GM12878 (cell line): ENCODE data around the gene COL25A1. TPM values are rescaled to one million over a fixed set of nuclear protein-coding genes. Genes with fewer than 3 reads are reported as not detected.

Experiments
- ATAC-seq: fragments of 200-7000 bp; cut with Tn5 transposase; 3 replicates; pipeline ENCODE4 v1.9.1; 2020; ENCODE audit warnings: mild to moderate bottlenecking, moderate library complexity
- BruUV-seq: library from RNA; stranded (reverse); fragments of 400-500 nt; replicated peaks from 2 replicates; lab custom pipeline; 2021; lab: Mats Ljungman, UMichigan
- CTCF ChIA-PET: fragments of 300-600 bp; sonication (Branson Sonifier 250); formaldehyde crosslinking; extraction: SDS; loops from one replicate; lab custom pipeline; 2021; ENCODE audit warnings: inconsistent platforms; lab: Yijun Ruan, JAX
- POLR2A ChIA-PET: fragments of 350-600 bp; formaldehyde crosslinking; extraction: SDS; loops from one replicate; lab custom pipeline; 2021; ENCODE audit warnings: inconsistent platforms; lab: Charles Lee
- RAD21 ChIA-PET: fragments of 300-600 bp; sonication (Branson Sonifier 250); formaldehyde crosslinking; loops from one replicate; lab custom pipeline; 2023; ENCODE audit warnings: antibody characterized with exemption; ENCODE audit not compliant: unreplicated experiment; lab: Charles Lee
- SMC1A ChIA-PET: fragments of 300-600 bp; sonication (Branson Sonifier 250); formaldehyde crosslinking; loops from one replicate; lab custom pipeline; 2023; ENCODE audit not compliant: unreplicated experiment, uncharacterized antibody; lab: Charles Lee
- DNase-seq: peaks from one replicate; pipeline ENCODE4 v3.0.0-alpha.2; 2011; ENCODE audit warnings: low read depth, low spot score
- FAIRE-seq: peaks from 3 replicates; lab custom pipeline; 2011; peaks lifted over from hg19 to GRCh38; lab: Jason Lieb, UNC
- H2AFZ ChIP-seq: 2 replicates; pipeline ENCODE4 v1.6.0; 2011; ENCODE audit warnings: low read depth, low read length, control low read depth; ENCODE audit not compliant: control insufficient read depth
- H3K27ac ChIP-seq: 2 replicates; pipeline ENCODE4 v1.5.1; 2011; ENCODE audit warnings: control low read depth; ENCODE audit not compliant: control insufficient read depth, insufficient read depth
- H3K27me3 ChIP-seq, 2 experiments: replicated peaks in 1 of 2; 2 replicates each; pipeline versions ENCODE4 v1.6.0 to v1.6.1; 2011; ENCODE audit warnings: low read length in 1 of 2; ENCODE audit not compliant: control insufficient read depth in 2 of 2, insufficient read depth in 2 of 2
- H3K36me3 ChIP-seq, 2 experiments: 2 replicates each; pipeline ENCODE4 v1.5.1; 2011; ENCODE audit warnings: low read length in 1 of 2; ENCODE audit not compliant: control insufficient read depth in 2 of 2, insufficient read depth in 2 of 2
- H3K4me1 ChIP-seq: 2 replicates; pipeline ENCODE4 v1.6.1; 2011; ENCODE audit warnings: mild to moderate bottlenecking, low read length, moderate library complexity, mixed read lengths; ENCODE audit not compliant: control insufficient read depth, insufficient read depth
- H3K4me2 ChIP-seq: 2 replicates; pipeline ENCODE4 v1.6.0; 2011; ENCODE audit warnings: control low read depth; ENCODE audit not compliant: control insufficient read depth, insufficient read depth
- H3K4me3 ChIP-seq: fragments of 200-600 bp; sonication (generic); 2 replicates; pipeline ENCODE4 v1.5.1; 2016
- H3K79me2 ChIP-seq: 2 replicates; pipeline ENCODE4 v1.6.0; 2011; ENCODE audit warnings: low read length; ENCODE audit not compliant: control insufficient read depth, insufficient read depth
- H3K9ac ChIP-seq: 2 replicates; pipeline ENCODE4 v1.8.0; 2011; ENCODE audit warnings: low read length, control low read depth, mixed read lengths; ENCODE audit not compliant: control insufficient read depth, insufficient read depth
- H3K9me3 ChIP-seq: replicated peaks from 3 replicates; pipeline ENCODE4 v1.5.1; 2011; ENCODE audit warnings: mild to moderate bottlenecking, low read length; ENCODE audit not compliant: control insufficient read depth, insufficient read depth
- H4K20me1 ChIP-seq: 2 replicates; pipeline ENCODE4 v1.6.0; 2011; ENCODE audit not compliant: control insufficient read depth, insufficient read depth
- CHD4 ChIP-seq: fragments of 200-600 bp; sonication (generic); IDR thresholded peaks from 2 replicates; pipeline ENCODE4 v1.6.1; 2016; ENCODE audit warnings: mild to moderate bottlenecking
- FOS ChIP-seq: IDR thresholded peaks from 3 replicates; pipeline ENCODE4 v1.6.1; 2011; ENCODE audit warnings: borderline replicate concordance; ENCODE audit not compliant: insufficient read length; ENCODE audit errors: extremely low read depth
- FOXM1 ChIP-seq: IDR thresholded peaks from 2 replicates; pipeline ENCODE4 v1.6.1; 2012; ENCODE audit warnings: low read depth, mild to moderate bottlenecking, inconsistent platforms, low read length, moderate library complexity
- HDAC6 ChIP-seq: fragments of 200-600 bp; sonication (generic); IDR thresholded peaks from one replicate; pipeline ENCODE4 v1.8.0; 2017; ENCODE audit warnings: antibody characterized with exemption; ENCODE audit not compliant: unreplicated experiment
- JUNB ChIP-seq: IDR thresholded peaks from 2 replicates; pipeline ENCODE4 v1.6.1; 2016; ENCODE audit warnings: antibody characterized with exemption, mild to moderate bottlenecking
- RB1 ChIP-seq: fragments of 450-650 bp; formaldehyde crosslinking; IDR thresholded peaks from 2 replicates; pipeline ENCODE4 v1.6.1; 2017; ENCODE audit warnings: mild to moderate bottlenecking, borderline replicate concordance
- SMAD1 ChIP-seq: fragments of 450-650 bp; IDR thresholded peaks from 2 replicates; pipeline ENCODE4 v1.6.1; 2018; ENCODE audit warnings: mild to moderate bottlenecking, low read depth; ENCODE audit not compliant: partially characterized antibody
- TAF1 ChIP-seq: IDR thresholded peaks from 2 replicates; pipeline ENCODE4 v1.6.1; 2011; ENCODE audit warnings: mild to moderate bottlenecking, low read depth, low read length, borderline replicate concordance
- ZNF207 ChIP-seq: fragments of 450-650 bp; IDR thresholded peaks from 2 replicates; pipeline ENCODE4 v1.6.1; 2014; ENCODE audit warnings: antibody characterized with exemption, mild to moderate bottlenecking, borderline replicate concordance
- WGBS: methylation state at CpG from one replicate; pipeline ENCODE4 v1.1.6; 2016; ENCODE audit warnings: low lambda C conversion rate; ENCODE audit not compliant: insufficient replicate concordance, insufficient coverage; ENCODE audit errors: missing lambda C conversion rate; 5-methylcytosine and 5-hydroxymethylcytosine counted together
- in situ Hi-C: fragments of 300-500 bp; cut with MboI; formaldehyde crosslinking; loops from 9 replicates; pipeline ENCODE4 v1.14.3; 2018; ENCODE audit warnings: mixed read lengths
- intact Hi-C: fragments of 100-400 bp; cut with micrococcal nuclease; formaldehyde crosslinking; loops from one replicate; pipeline ENCODE4 v1.14.2; 2022; ENCODE audit not compliant: unreplicated experiment
- polyA plus RNA-seq, 11 experiments: library from polyadenylated mRNA; depleted of rRNA in 4 of 11; unstranded in 6 of 11; stranded (reverse) in 5 of 11; fragments of >200 nt; fragmentation: Nextera tagmentation in 4 of 11; fragmentation: Illumina TruSeq in 1 of 11; extraction: Ambion mirVana in 4 of 11; extraction: Trizol in 1 of 11; gene quantifications; 1 replicate in 1 of 11; 2 replicates in 10 of 11; pipeline versions ENCODE4 v1.2.1 to v1.2.3, GENCODE V29; 2011 to 2016; ENCODE audit warnings: inconsistent platforms in 2 of 11, missing spikeins in 2 of 11, low read depth in 1 of 11
- total RNA-seq, 4 experiments: library from RNA; depleted of rRNA in 3 of 4; stranded (reverse); fragments of >200 nt in 3 of 4; fragmentation: Illumina TruSeq in 1 of 4; extraction: Trizol in 1 of 4; gene quantifications; 2 replicates each; pipeline versions ENCODE4 v1.2.1 to v1.2.3, GENCODE V29; 2013 to 2021
- TF ChIP-seq, protein P1 (sequence below): fragments of 450-650 bp; IDR thresholded peaks from 2 replicates; pipeline ENCODE4 v1.6.1; 2017; ENCODE audit warnings: mild to moderate bottlenecking, moderate library complexity
- TF ChIP-seq, protein P2 (sequence below): IDR thresholded peaks from 2 replicates; pipeline ENCODE4 v1.6.1; 2011; ENCODE audit warnings: borderline replicate concordance, low read depth, mild to moderate bottlenecking, moderate library complexity, low read length; ENCODE audit not compliant: insufficient read depth, poor library complexity, severe bottlenecking
- TF ChIP-seq, protein P3 (sequence below): IDR thresholded peaks from 2 replicates; pipeline ENCODE4 v1.6.1; 2012; ENCODE audit warnings: low read length, inconsistent platforms
- TF ChIP-seq, protein P4 (sequence below): fragments of 450-650 bp; formaldehyde crosslinking; IDR thresholded peaks from 2 replicates; pipeline ENCODE4 v1.4.0; 2022; ENCODE audit warnings: mild to moderate bottlenecking, moderate library complexity

The COL25A1 gene
- total and polyA plus RNA-seq, 10 of the 15 experiments (the other 5 are each of a cell fraction or from before 2014, with no cell fraction given) = 0.01 to 0.26 (median 0.12) TPM; not detected in 6

DNA sequence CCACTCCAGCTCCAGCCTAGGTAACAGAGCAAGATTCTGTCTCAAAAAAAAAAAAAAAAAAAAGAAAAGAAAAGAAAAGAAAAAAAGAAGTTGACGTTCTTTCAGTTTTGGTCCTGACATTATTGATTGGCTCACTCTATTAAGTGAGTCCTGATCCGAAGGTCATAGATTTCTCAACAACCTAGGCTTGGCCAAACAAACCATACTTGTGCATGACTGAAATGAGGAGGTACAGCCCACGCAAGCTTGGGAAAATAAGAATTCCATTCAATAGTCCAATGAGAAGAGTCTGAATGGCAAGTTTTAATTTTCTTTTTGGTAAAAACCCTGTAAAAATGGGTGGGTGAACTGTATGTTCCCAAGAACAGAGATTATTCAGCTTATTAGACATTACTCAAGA lies 536.4 kb downstream of the COL25A1 start:
- intact Hi-C loops = no loop called here
- Histone ChIP-seq H3K36me3 (no peaks in the 10 kb centered on the region), H3K4me3 (no peak overlapping the region), H3K4me2 (no peak overlapping the region), H3K9me3 (no peaks in the 10 kb centered on the region), H3K27ac (no peak overlapping the region), H3K79me2 (no peaks in the 10 kb centered on the region), H2AFZ (no peak overlapping the region), H3K9ac (no peak overlapping the region), H3K27me3 (peaks cover 0 to 11% of the 10 kb centered on the region in 2 experiments; a peak in 3 of 4 replicates), H4K20me1 (no peaks in the 10 kb centered on the region), H3K4me1 (no peaks in the 10 kb centered on the region)
- RAD21 ChIA-PET = interaction anchor here (0.6 kb wide), 1 partner anchor 533 kb away, joined by 3 read pairs; no protein-coding TSS in a partner anchor
- SMC1A ChIA-PET = no interaction called here
- POLR2A ChIA-PET = no interaction called here
- CTCF ChIA-PET = no interaction called here
- no peak for DNase-seq
- no TSS peak for BruUV-seq
- in situ Hi-C loops = no loop called here
- no peak for FAIRE-seq
- 7% methylated on average over 3 of the region's 3 CpGs for WGBS
- ATAC-seq = no peak
- no peak for TF ChIP-seq RB1
- no peak for TF ChIP-seq HDAC6
- TF ChIP-seq, protein P1, sequence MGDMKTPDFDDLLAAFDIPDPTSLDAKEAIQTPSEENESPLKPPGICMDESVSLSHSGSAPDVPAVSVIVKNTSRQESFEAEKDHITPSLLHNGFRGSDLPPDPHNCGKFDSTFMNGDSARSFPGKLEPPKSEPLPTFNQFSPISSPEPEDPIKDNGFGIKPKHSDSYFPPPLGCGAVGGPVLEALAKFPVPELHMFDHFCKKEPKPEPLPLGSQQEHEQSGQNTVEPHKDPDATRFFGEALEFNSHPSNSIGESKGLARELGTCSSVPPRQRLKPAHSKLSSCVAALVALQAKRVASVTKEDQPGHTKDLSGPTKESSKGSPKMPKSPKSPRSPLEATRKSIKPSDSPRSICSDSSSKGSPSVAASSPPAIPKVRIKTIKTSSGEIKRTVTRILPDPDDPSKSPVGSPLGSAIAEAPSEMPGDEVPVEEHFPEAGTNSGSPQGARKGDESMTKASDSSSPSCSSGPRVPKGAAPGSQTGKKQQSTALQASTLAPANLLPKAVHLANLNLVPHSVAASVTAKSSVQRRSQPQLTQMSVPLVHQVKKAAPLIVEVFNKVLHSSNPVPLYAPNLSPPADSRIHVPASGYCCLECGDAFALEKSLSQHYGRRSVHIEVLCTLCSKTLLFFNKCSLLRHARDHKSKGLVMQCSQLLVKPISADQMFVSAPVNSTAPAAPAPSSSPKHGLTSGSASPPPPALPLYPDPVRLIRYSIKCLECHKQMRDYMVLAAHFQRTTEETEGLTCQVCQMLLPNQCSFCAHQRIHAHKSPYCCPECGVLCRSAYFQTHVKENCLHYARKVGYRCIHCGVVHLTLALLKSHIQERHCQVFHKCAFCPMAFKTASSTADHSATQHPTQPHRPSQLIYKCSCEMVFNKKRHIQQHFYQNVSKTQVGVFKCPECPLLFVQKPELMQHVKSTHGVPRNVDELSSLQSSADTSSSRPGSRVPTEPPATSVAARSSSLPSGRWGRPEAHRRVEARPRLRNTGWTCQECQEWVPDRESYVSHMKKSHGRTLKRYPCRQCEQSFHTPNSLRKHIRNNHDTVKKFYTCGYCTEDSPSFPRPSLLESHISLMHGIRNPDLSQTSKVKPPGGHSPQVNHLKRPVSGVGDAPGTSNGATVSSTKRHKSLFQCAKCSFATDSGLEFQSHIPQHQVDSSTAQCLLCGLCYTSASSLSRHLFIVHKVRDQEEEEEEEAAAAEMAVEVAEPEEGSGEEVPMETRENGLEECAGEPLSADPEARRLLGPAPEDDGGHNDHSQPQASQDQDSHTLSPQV = no peak
- TF ChIP-seq, protein P2, sequence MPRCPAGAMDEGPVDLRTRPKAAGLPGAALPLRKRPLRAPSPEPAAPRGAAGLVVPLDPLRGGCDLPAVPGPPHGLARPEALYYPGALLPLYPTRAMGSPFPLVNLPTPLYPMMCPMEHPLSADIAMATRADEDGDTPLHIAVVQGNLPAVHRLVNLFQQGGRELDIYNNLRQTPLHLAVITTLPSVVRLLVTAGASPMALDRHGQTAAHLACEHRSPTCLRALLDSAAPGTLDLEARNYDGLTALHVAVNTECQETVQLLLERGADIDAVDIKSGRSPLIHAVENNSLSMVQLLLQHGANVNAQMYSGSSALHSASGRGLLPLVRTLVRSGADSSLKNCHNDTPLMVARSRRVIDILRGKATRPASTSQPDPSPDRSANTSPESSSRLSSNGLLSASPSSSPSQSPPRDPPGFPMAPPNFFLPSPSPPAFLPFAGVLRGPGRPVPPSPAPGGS = no peak
- no peak for TF ChIP-seq CHD4
- TF ChIP-seq TAF1 = no peak
- no peak for TF ChIP-seq JUNB
- no peak for TF ChIP-seq FOXM1
- TF ChIP-seq, protein P3, sequence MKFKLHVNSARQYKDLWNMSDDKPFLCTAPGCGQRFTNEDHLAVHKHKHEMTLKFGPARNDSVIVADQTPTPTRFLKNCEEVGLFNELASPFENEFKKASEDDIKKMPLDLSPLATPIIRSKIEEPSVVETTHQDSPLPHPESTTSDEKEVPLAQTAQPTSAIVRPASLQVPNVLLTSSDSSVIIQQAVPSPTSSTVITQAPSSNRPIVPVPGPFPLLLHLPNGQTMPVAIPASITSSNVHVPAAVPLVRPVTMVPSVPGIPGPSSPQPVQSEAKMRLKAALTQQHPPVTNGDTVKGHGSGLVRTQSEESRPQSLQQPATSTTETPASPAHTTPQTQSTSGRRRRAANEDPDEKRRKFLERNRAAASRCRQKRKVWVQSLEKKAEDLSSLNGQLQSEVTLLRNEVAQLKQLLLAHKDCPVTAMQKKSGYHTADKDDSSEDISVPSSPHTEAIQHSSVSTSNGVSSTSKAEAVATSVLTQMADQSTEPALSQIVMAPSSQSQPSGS = no peak
- no peak for TF ChIP-seq ZNF207
- TF ChIP-seq SMAD1 = no peak
- TF ChIP-seq, protein P4, sequence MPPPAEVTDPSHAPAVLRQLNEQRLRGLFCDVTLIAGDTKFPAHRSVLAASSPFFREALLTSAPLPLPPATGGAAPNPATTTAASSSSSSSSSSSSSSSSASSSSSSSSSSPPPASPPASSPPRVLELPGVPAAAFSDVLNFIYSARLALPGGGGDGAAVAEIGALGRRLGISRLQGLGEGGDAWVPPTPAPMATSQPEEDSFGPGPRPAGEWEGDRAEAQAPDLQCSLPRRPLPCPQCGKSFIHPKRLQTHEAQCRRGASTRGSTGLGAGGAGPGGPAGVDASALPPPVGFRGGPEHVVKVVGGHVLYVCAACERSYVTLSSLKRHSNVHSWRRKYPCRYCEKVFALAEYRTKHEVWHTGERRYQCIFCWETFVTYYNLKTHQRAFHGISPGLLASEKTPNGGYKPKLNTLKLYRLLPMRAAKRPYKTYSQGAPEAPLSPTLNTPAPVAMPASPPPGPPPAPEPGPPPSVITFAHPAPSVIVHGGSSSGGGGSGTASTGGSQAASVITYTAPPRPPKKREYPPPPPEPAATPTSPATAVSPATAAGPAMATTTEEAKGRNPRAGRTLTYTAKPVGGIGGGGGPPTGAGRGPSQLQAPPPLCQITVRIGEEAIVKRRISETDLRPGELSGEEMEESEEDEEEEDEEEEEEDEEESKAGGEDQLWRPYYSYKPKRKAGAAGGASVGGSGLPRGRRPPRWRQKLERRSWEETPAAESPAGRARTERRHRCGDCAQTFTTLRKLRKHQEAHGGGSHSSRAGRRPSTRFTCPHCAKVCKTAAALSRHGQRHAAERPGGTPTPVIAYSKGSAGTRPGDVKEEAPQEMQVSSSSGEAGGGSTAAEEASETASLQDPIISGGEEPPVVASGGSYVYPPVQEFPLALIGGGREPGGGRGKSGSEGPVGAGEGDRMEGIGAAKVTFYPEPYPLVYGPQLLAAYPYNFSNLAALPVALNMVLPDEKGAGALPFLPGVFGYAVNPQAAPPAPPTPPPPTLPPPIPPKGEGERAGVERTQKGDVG = no peak
- TF ChIP-seq FOS = no peak
